GM12878 (cell line): ENCODE results near the gene DARS1. TPM values are rescaled to one million over a fixed set of nuclear protein-coding genes. Genes with fewer than 3 reads are reported as not detected.

Experiments
- ATAC-seq: fragments of 200-7000 bp; cut with Tn5 transposase; 3 replicates; pipeline ENCODE4 v1.9.1; 2020; ENCODE audit warnings: mild to moderate bottlenecking, moderate library complexity
- BruUV-seq: library from RNA; stranded (reverse); fragments of 400-500 nt; replicated peaks from 2 replicates; lab custom pipeline; 2021; lab: Mats Ljungman, UMichigan
- CTCF ChIA-PET: fragments of 300-600 bp; sonication (Branson Sonifier 250); formaldehyde crosslinking; extraction: SDS; loops from one replicate; lab custom pipeline; 2021; ENCODE audit warnings: inconsistent platforms; lab: Yijun Ruan, JAX
- POLR2A ChIA-PET: fragments of 350-600 bp; formaldehyde crosslinking; extraction: SDS; loops from one replicate; lab custom pipeline; 2021; ENCODE audit warnings: inconsistent platforms; lab: Charles Lee
- RAD21 ChIA-PET: fragments of 300-600 bp; sonication (Branson Sonifier 250); formaldehyde crosslinking; loops from one replicate; lab custom pipeline; 2023; ENCODE audit warnings: antibody characterized with exemption; ENCODE audit not compliant: unreplicated experiment; lab: Charles Lee
- SMC1A ChIA-PET: fragments of 300-600 bp; sonication (Branson Sonifier 250); formaldehyde crosslinking; loops from one replicate; lab custom pipeline; 2023; ENCODE audit not compliant: unreplicated experiment, uncharacterized antibody; lab: Charles Lee
- DNase-seq: peaks from one replicate; pipeline ENCODE4 v3.0.0-alpha.2; 2011; ENCODE audit warnings: low read depth, low spot score
- FAIRE-seq: peaks from 3 replicates; lab custom pipeline; 2011; peaks lifted over from hg19 to GRCh38; lab: Jason Lieb, UNC
- H2AFZ ChIP-seq: 2 replicates; pipeline ENCODE4 v1.6.0; 2011; ENCODE audit warnings: low read depth, low read length, control low read depth; ENCODE audit not compliant: control insufficient read depth
- H3K27ac ChIP-seq: 2 replicates; pipeline ENCODE4 v1.5.1; 2011; ENCODE audit warnings: control low read depth; ENCODE audit not compliant: control insufficient read depth, insufficient read depth
- H3K27me3 ChIP-seq, 2 experiments: replicated peaks in 1 of 2; 2 replicates each; pipeline versions ENCODE4 v1.6.0 to v1.6.1; 2011; ENCODE audit warnings: low read length in 1 of 2; ENCODE audit not compliant: control insufficient read depth in 2 of 2, insufficient read depth in 2 of 2
- H3K36me3 ChIP-seq, 2 experiments: 2 replicates each; pipeline ENCODE4 v1.5.1; 2011; ENCODE audit warnings: low read length in 1 of 2; ENCODE audit not compliant: control insufficient read depth in 2 of 2, insufficient read depth in 2 of 2
- H3K4me1 ChIP-seq: 2 replicates; pipeline ENCODE4 v1.6.1; 2011; ENCODE audit warnings: mild to moderate bottlenecking, low read length, moderate library complexity, mixed read lengths; ENCODE audit not compliant: control insufficient read depth, insufficient read depth
- H3K4me2 ChIP-seq: 2 replicates; pipeline ENCODE4 v1.6.0; 2011; ENCODE audit warnings: control low read depth; ENCODE audit not compliant: control insufficient read depth, insufficient read depth
- H3K4me3 ChIP-seq: fragments of 200-600 bp; sonication (generic); 2 replicates; pipeline ENCODE4 v1.5.1; 2016
- H3K79me2 ChIP-seq: 2 replicates; pipeline ENCODE4 v1.6.0; 2011; ENCODE audit warnings: low read length; ENCODE audit not compliant: control insufficient read depth, insufficient read depth
- H3K9ac ChIP-seq: 2 replicates; pipeline ENCODE4 v1.8.0; 2011; ENCODE audit warnings: low read length, control low read depth, mixed read lengths; ENCODE audit not compliant: control insufficient read depth, insufficient read depth
- H3K9me3 ChIP-seq: replicated peaks from 3 replicates; pipeline ENCODE4 v1.5.1; 2011; ENCODE audit warnings: mild to moderate bottlenecking, low read length; ENCODE audit not compliant: control insufficient read depth, insufficient read depth
- H4K20me1 ChIP-seq: 2 replicates; pipeline ENCODE4 v1.6.0; 2011; ENCODE audit not compliant: control insufficient read depth, insufficient read depth
- HDAC6 ChIP-seq: fragments of 200-600 bp; sonication (generic); IDR thresholded peaks from one replicate; pipeline ENCODE4 v1.8.0; 2017; ENCODE audit warnings: antibody characterized with exemption; ENCODE audit not compliant: unreplicated experiment
- IKZF1 ChIP-seq: fragments of 450-650 bp; conservative IDR thresholded peaks from 2 replicates; pipeline ENCODE4 v1.6.1; 2017; ENCODE audit warnings: antibody characterized with exemption, mild to moderate bottlenecking
- RAD21 ChIP-seq: IDR thresholded peaks from 2 replicates; pipeline ENCODE4 v1.6.1; 2011; ENCODE audit warnings: mild to moderate bottlenecking, low read depth, low read length, moderate library complexity; ENCODE audit not compliant: insufficient read depth
- SRF ChIP-seq, 2 experiments: IDR thresholded peaks; 2 replicates each; pipeline ENCODE4 v1.6.1; 2011; ENCODE audit warnings: low read depth in 2 of 2, low read length in 2 of 2, mild to moderate bottlenecking in 1 of 2, moderate library complexity in 1 of 2
- WGBS: methylation state at CpG from one replicate; pipeline ENCODE4 v1.1.6; 2016; ENCODE audit warnings: low lambda C conversion rate; ENCODE audit not compliant: insufficient replicate concordance, insufficient coverage; ENCODE audit errors: missing lambda C conversion rate; 5-methylcytosine and 5-hydroxymethylcytosine counted together
- in situ Hi-C: fragments of 300-500 bp; cut with MboI; formaldehyde crosslinking; loops from 9 replicates; pipeline ENCODE4 v1.14.3; 2018; ENCODE audit warnings: mixed read lengths
- intact Hi-C: fragments of 100-400 bp; cut with micrococcal nuclease; formaldehyde crosslinking; loops from one replicate; pipeline ENCODE4 v1.14.2; 2022; ENCODE audit not compliant: unreplicated experiment
- polyA plus RNA-seq, 11 experiments: library from polyadenylated mRNA; depleted of rRNA in 4 of 11; unstranded in 6 of 11; stranded (reverse) in 5 of 11; fragments of >200 nt; fragmentation: Nextera tagmentation in 4 of 11; fragmentation: Illumina TruSeq in 1 of 11; extraction: Ambion mirVana in 4 of 11; extraction: Trizol in 1 of 11; gene quantifications; 1 replicate in 1 of 11; 2 replicates in 10 of 11; pipeline versions ENCODE4 v1.2.1 to v1.2.3, GENCODE V29; 2011 to 2016; ENCODE audit warnings: inconsistent platforms in 2 of 11, missing spikeins in 2 of 11, low read depth in 1 of 11
- total RNA-seq, 4 experiments: library from RNA; depleted of rRNA in 3 of 4; stranded (reverse); fragments of >200 nt in 3 of 4; fragmentation: Illumina TruSeq in 1 of 4; extraction: Trizol in 1 of 4; gene quantifications; 2 replicates each; pipeline versions ENCODE4 v1.2.1 to v1.2.3, GENCODE V29; 2013 to 2021
- TF ChIP-seq, protein P1 (sequence below): IDR thresholded peaks from 2 replicates; pipeline ENCODE4 v1.6.1; 2011; ENCODE audit warnings: mild to moderate bottlenecking, low read depth, low read length, moderate library complexity; ENCODE audit not compliant: insufficient replicate concordance

Gene DARS1
- total and polyA plus RNA-seq, 10 of the 15 experiments (the other 5 are each of a cell fraction or from before 2014, with no cell fraction given) = 91.0 to 387 (median 137) TPM

DNA sequence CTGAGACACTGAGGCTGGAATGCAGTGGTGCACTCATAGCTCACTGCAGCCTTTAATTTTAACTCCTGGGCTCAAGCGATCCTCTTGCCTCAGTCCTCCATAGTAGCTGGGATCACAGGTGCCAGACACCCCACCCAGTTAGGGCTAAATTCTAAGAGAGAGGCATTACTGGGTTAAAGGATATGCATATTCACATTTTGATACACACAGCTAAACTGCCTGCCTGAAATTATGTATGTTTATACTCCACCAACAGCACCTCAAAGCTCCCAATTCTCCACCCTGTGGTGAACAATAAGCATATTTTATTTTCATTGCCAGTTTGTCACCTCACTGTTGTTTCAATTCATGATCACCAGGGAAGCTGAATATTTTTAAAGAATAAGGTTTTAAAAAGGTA lies 90.5 kb downstream of the DARS1 start:
- no peaks in the 10 kb centered on the region for H3K9me3 ChIP-seq
- H3K4me3 ChIP-seq = no peak overlapping the region
- intact Hi-C loops = no loop called here
- TF ChIP-seq, protein P1, sequence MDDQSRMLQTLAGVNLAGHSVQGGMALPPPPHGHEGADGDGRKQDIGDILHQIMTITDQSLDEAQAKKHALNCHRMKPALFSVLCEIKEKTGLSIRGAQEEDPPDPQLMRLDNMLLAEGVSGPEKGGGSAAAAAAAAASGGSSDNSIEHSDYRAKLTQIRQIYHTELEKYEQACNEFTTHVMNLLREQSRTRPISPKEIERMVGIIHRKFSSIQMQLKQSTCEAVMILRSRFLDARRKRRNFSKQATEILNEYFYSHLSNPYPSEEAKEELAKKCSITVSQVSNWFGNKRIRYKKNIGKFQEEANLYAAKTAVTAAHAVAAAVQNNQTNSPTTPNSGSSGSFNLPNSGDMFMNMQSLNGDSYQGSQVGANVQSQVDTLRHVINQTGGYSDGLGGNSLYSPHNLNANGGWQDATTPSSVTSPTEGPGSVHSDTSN = no peak
- TF ChIP-seq HDAC6 = no peak
- TF ChIP-seq IKZF1 = no peak
- TF ChIP-seq, all 136 proteins: peak for 0
- H3K4me2 ChIP-seq = no peak overlapping the region
- no TSS peak for BruUV-seq
- no peaks in the 10 kb centered on the region for H3K36me3 ChIP-seq
- DNase-seq = no peak
- no peaks in the 10 kb centered on the region for H4K20me1 ChIP-seq
- H3K27me3 ChIP-seq = no peaks in the 10 kb centered on the region
- no peak overlapping the region for H3K27ac ChIP-seq
- H2AFZ ChIP-seq = no peak overlapping the region
- SMC1A ChIA-PET = interaction anchor here (0.8 to 2.2 kb wide), 6 partner anchors 10 to 489 kb away, joined by 3 to 6 read pairs (median 4); no protein-coding TSS in a partner anchor
- POLR2A ChIA-PET = interaction anchor here (0.6 kb wide), 1 partner anchor 9 kb away, joined by 3 read pairs; no protein-coding TSS in a partner anchor
- RAD21 ChIA-PET = interaction anchor here (0.7 to 2.7 kb wide), 2 partner anchors 15 to 490 kb away, joined by 3 to 8 read pairs; no protein-coding TSS in a partner anchor
- no peak for FAIRE-seq
- CTCF ChIA-PET = interaction anchor here (1.0 to 1.6 kb wide), 7 partner anchors 9 to 906 kb away, joined by 3 to 7 read pairs (median 3); no protein-coding TSS in a partner anchor
- in situ Hi-C loops = no loop called here
- H3K9ac ChIP-seq = no peak overlapping the region
- no peaks in the 10 kb centered on the region for H3K4me1 ChIP-seq
- no peaks in the 10 kb centered on the region for H3K79me2 ChIP-seq
- whole genome bisulfite sequencing = 100% methylated on average over 1 of the region's 1 CpG
- no peak for ATAC-seq

DNA sequence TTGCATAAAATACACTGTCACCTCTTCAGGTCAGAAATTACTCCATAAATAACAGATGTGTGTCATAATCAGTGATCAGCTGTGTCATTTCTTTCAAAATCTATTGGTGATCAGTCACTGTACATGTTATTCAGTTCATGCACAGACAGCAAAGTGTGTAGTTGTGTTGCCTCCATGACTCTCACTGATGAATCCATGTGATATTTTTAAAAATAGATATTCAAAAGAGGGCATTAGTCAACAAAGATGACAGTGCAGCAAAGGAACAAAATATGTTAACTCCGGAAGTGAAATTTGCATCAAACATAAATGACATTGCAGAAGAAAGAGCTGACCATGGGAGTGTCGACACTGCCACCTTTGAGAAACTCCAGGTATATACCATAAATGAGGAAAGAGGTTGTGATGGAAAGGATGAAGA lies 92.0 kb downstream of the DARS1 start:
- Histone ChIP-seq H4K20me1 (no peaks in the 10 kb centered on the region), H3K36me3 (no peaks in the 10 kb centered on the region), H3K4me3 (no peak overlapping the region), H3K4me1 (no peaks in the 10 kb centered on the region), H3K4me2 (no peak overlapping the region), H3K27ac (no peak overlapping the region), H3K9me3 (no peaks in the 10 kb centered on the region), H3K9ac (no peak overlapping the region), H3K79me2 (no peaks in the 10 kb centered on the region), H2AFZ (no peak overlapping the region), H3K27me3 (no peaks in the 10 kb centered on the region)
- CTCF ChIA-PET = interaction anchor here (1.0 to 3.0 kb wide), 3 partner anchors 13 to 95 kb away, joined by 3 to 11 read pairs (median 5); no protein-coding TSS in a partner anchor
- WGBS = 5% methylated on average over 2 of the region's 2 CpGs
- ATAC-seq (no peak), DNase-seq (no peak), FAIRE-seq (no peak)
- intact Hi-C loops = no loop called here
- SMC1A ChIA-PET = interaction anchor here (0.6 to 1.3 kb wide), 3 partner anchors 72 to 690 kb away, joined by 3 read pairs; no protein-coding TSS in a partner anchor
- in situ Hi-C loops = no loop called here
- POLR2A ChIA-PET = interaction anchor here (1.0 to 1.2 kb wide), 2 partner anchors 53 to 491 kb away, joined by 3 read pairs; no protein-coding TSS in a partner anchor
- TF ChIP-seq RAD21 (0 out of 2 replicates have a peak, but pooled peaks have one; percentile 22), SRF (IDR thresholded peaks at IDR 0.05; ENCODE audit: low read depth in 2 of 2, low read length in 2 of 2) (no peak)
- BruUV-seq = no TSS peak
- RAD21 ChIA-PET = interaction anchor here (0.6 to 1.9 kb wide), 2 partner anchors 225 to 491 kb away, joined by 4 to 8 read pairs; no protein-coding TSS in a partner anchor
